A549 (cell line): ENCODE data around the gene ZBTB48. TPM values are rescaled to one million over a fixed set of nuclear protein-coding genes. Genes with fewer than 3 reads are reported as not detected.

Experiments used
- ATAC-seq, 2 experiments: fragments of 200-7000 bp in 1 of 2; fragments of >200 bp in 1 of 2; cut with Nextera tagmentation in 1 of 2; cut with Tn5 transposase in 1 of 2; 3 replicates each; pipeline versions ENCODE4 v1.8.0 to v1.9.1; 2018 to 2020; ENCODE audit warnings: mild to moderate bottlenecking in 1 of 2, moderate library complexity in 1 of 2
- CTCF ChIA-PET: fragments of 300-600 bp; sonication (Branson Sonifier 250); formaldehyde crosslinking; extraction: SDS; loops from one replicate; lab custom pipeline; 2021; ENCODE audit warnings: antibody characterized with exemption, inconsistent platforms; lab: Yijun Ruan, JAX
- POLR2A ChIA-PET: fragments of 350-600 bp; formaldehyde crosslinking; extraction: SDS; loops from one replicate; lab custom pipeline; 2021; ENCODE audit warnings: antibody characterized with exemption, inconsistent platforms; lab: Yijun Ruan, JAX
- DNase-seq, 2 experiments: peaks; one replicate each; pipeline versions ENCODE4 v3.0.0 to v3.0.0-alpha.2; 2011 to 2016; ENCODE audit warnings: low read depth in 1 of 2, low spot score in 1 of 2
- FAIRE-seq: peaks from 2 replicates; lab custom pipeline; 2011; peaks lifted over from hg19 to GRCh38; lab: Jason Lieb, UNC
- H3K27ac ChIP-seq, 2 experiments: fragments of >200 bp; sonication (Bioruptor Twin); formaldehyde crosslinking; 3 replicates each; pipeline ENCODE4 v1.5.1; 2016 to 2017
- H3K4me1 ChIP-seq: fragments of >200 bp; sonication (Bioruptor Twin); formaldehyde crosslinking; 3 replicates; pipeline ENCODE4 v1.6.1; 2016
- H3K4me2 ChIP-seq: fragments of >200 bp; sonication (Bioruptor Twin); formaldehyde crosslinking; 3 replicates; pipeline ENCODE4 v1.6.1; 2016
- H3K4me3 ChIP-seq: fragments of >200 bp; sonication (Bioruptor Twin); formaldehyde crosslinking; 3 replicates; pipeline ENCODE4 v1.5.1; 2016
- H3K9me3 ChIP-seq: fragments of >200 bp; sonication (Bioruptor Twin); formaldehyde crosslinking; 3 replicates; pipeline ENCODE4 v1.6.1; 2016
- BCL3 ChIP-seq: fragments of >200 bp; sonication (Bioruptor Twin); formaldehyde crosslinking; IDR thresholded peaks from 3 replicates; pipeline ENCODE4 v1.6.1; 2016
- BHLHE40 ChIP-seq: IDR thresholded peaks from 2 replicates; pipeline ENCODE4 v1.6.1; 2012; ENCODE audit warnings: low read depth, low read length, inconsistent platforms
- CBX8 ChIP-seq: fragments of 200-600 bp; sonication (generic); IDR thresholded peaks from 2 replicates; pipeline ENCODE4 v1.6.1; 2016
- CEBPB ChIP-seq, 2 experiments: fragments of >200 bp in 1 of 2; sonication (Bioruptor Twin) in 1 of 2; formaldehyde crosslinking in 1 of 2; IDR thresholded peaks; 2 replicates each; pipeline ENCODE4 v1.6.1; 2012 to 2016
- CHD4 ChIP-seq: fragments of 200-600 bp; sonication (generic); IDR thresholded peaks from 2 replicates; pipeline ENCODE4 v1.6.1; 2016; ENCODE audit warnings: antibody characterized with exemption, mild to moderate bottlenecking, borderline replicate concordance
- CTCF ChIP-seq: fragments of >200 bp; sonication (Bioruptor Twin); formaldehyde crosslinking; IDR thresholded peaks from 3 replicates; pipeline ENCODE4 v1.5.1; 2016
- ELK1 ChIP-seq: fragments of 150-350 bp; IDR thresholded peaks from 2 replicates; pipeline ENCODE4 v1.6.1; 2014; ENCODE audit warnings: low read depth, mild to moderate bottlenecking, low read length
- FOSB ChIP-seq: fragments of 250-450 bp; sonication (Bioruptor Pico); IDR thresholded peaks from 2 replicates; pipeline ENCODE4 v1.5.0; 2020; ENCODE audit warnings: mild to moderate bottlenecking, moderate library complexity
- FOSL2 ChIP-seq, 2 experiments: fragments of 450-650 bp in 1 of 2; fragments of >200 bp in 1 of 2; sonication (Bioruptor Twin) in 1 of 2; formaldehyde crosslinking; IDR thresholded peaks; 2 replicates each; pipeline versions ENCODE4 v1.5.0 to v1.6.1; 2016 to 2020; ENCODE audit warnings: mild to moderate bottlenecking in 1 of 2, moderate library complexity in 1 of 2
- FOXS1 ChIP-seq: fragments of 250-450 bp; sonication (Bioruptor Pico); IDR thresholded peaks from 2 replicates; pipeline ENCODE4 v1.5.0; 2020; ENCODE audit warnings: mild to moderate bottlenecking, moderate library complexity
- GATA3 ChIP-seq: IDR thresholded peaks from 2 replicates; pipeline ENCODE4 v1.6.1; 2012; ENCODE audit warnings: borderline replicate concordance
- HEYL ChIP-seq: fragments of 250-450 bp; sonication (Bioruptor Pico); IDR thresholded peaks from 2 replicates; pipeline ENCODE4 v1.8.0; 2021; ENCODE audit warnings: mild to moderate bottlenecking, moderate library complexity
- HOXA7 ChIP-seq: fragments of 250-450 bp; sonication (Bioruptor Pico); IDR thresholded peaks from 2 replicates; pipeline ENCODE4 v1.5.0; 2020; ENCODE audit warnings: mild to moderate bottlenecking, moderate library complexity
- HOXB5 ChIP-seq: fragments of 250-450 bp; sonication (Bioruptor Pico); IDR thresholded peaks from 2 replicates; pipeline ENCODE4 v1.5.0; 2020; ENCODE audit warnings: mild to moderate bottlenecking, moderate library complexity
- JUNB ChIP-seq: fragments of >200 bp; sonication (Bioruptor Twin); formaldehyde crosslinking; IDR thresholded peaks from 2 replicates; pipeline ENCODE4 v1.6.1; 2016
- KDM1A ChIP-seq: fragments of 200-600 bp; sonication (generic); IDR thresholded peaks from 2 replicates; pipeline ENCODE4 v1.6.1; 2016; ENCODE audit warnings: low read depth, mild to moderate bottlenecking
- KDM5A ChIP-seq: fragments of 200-600 bp; sonication (generic); IDR thresholded peaks from 2 replicates; pipeline ENCODE4 v1.6.1; 2016; ENCODE audit warnings: antibody characterized with exemption, mild to moderate bottlenecking
- NFE2L2 ChIP-seq: fragments of 150-350 bp; conservative IDR thresholded peaks from 2 replicates; pipeline ENCODE4 v1.6.1; 2014; ENCODE audit warnings: low read length
- NPAS2 ChIP-seq: fragments of 250-450 bp; sonication (Bioruptor Pico); IDR thresholded peaks from 2 replicates; pipeline ENCODE4 v1.8.0; 2022; ENCODE audit warnings: mild to moderate bottlenecking, moderate library complexity, borderline replicate concordance
- PHF8 ChIP-seq: fragments of 200-600 bp; sonication (generic); IDR thresholded peaks from 2 replicates; pipeline ENCODE4 v1.6.1; 2016; ENCODE audit warnings: low read depth, mild to moderate bottlenecking, antibody characterized with exemption, moderate library complexity, borderline replicate concordance
- POLR2AphosphoS2 ChIP-seq: conservative IDR thresholded peaks from 2 replicates; pipeline ENCODE4 v1.6.1; 2012; ENCODE audit warnings: low read length, improper control_type of control experiment, inconsistent platforms
- RFX5 ChIP-seq: fragments of 450-650 bp; IDR thresholded peaks from 2 replicates; pipeline ENCODE4 v1.7.1; 2014; ENCODE audit warnings: antibody characterized with exemption, mild to moderate bottlenecking, moderate library complexity
- SREBF2 ChIP-seq: fragments of 450-650 bp; IDR thresholded peaks from 2 replicates; pipeline ENCODE4 v1.6.1; 2014; ENCODE audit warnings: mild to moderate bottlenecking, moderate library complexity
- ZFP36 ChIP-seq: fragments of 450-650 bp; IDR thresholded peaks from 2 replicates; pipeline ENCODE4 v1.6.1; 2014; ENCODE audit warnings: borderline replicate concordance; ENCODE audit not compliant: partially characterized antibody
- ZSCAN20 ChIP-seq: fragments of 250-450 bp; sonication (Bioruptor Pico); IDR thresholded peaks from 2 replicates; pipeline ENCODE4 v1.8.0; 2022; ENCODE audit warnings: mild to moderate bottlenecking, moderate library complexity
- WGBS: methylation state at CpG from one replicate; pipeline ENCODE4 v1.1.6; 2017; ENCODE audit errors: missing lambda C conversion rate; 5-methylcytosine and 5-hydroxymethylcytosine counted together
- polyA plus RNA-seq, 4 experiments: library from polyadenylated mRNA; depleted of rRNA in 3 of 4; stranded (reverse); fragments of >200 nt; fragmentation: RNase III in 1 of 4; extraction: RNeasy Plus Mini Kit Qiagen cat#74134 plus additional on column Dnase treatment in 1 of 4; gene quantifications; 2 replicates in 3 of 4; 3 replicates in 1 of 4; pipeline ENCODE4 v1.2.3, GENCODE V29; 2011 to 2017

ZBTB48 gene
- polyA plus RNA-seq, 2 of the 4 experiments (the other 2 are of a cell fraction) = 8.0 to 13.1 TPM

- 80% methylated on average over 2 of the region's 7 CpGs for WGBS
- Histone ChIP-seq H3K4me2 (no peak overlapping the region), H3K4me3 (no peak overlapping the region), H3K4me1 (peaks cover 19% of the 10 kb centered on the region), H3K27ac (no peak overlapping the region), H3K9me3 (no peaks in the 10 kb centered on the region)
- no peak for TF ChIP-seq ZFP36
- no peak for TF ChIP-seq GATA3
- no peak for TF ChIP-seq CTCF
- TF ChIP-seq HEYL (CRISPR knock-in tag) = no peak
- TF ChIP-seq PHF8 = no peak
- no peak for DNase-seq
- POLR2A ChIA-PET = no interaction called here
- ATAC-seq = no peak
- no peak for FAIRE-seq
- CTCF ChIA-PET = no interaction called here
Measured at GRCh38 chr1:6585841-6586240, 6.0 kb downstream of the ZBTB48 start.

GRCh38 chr1:6586404-6586816 lies 6.6 kb downstream of the ZBTB48 start:
- POLR2A ChIA-PET = no interaction called here
- Histone ChIP-seq H3K27ac (no peak overlapping the region), H3K4me1 (peaks cover 13% of the 10 kb centered on the region), H3K9me3 (no peaks in the 10 kb centered on the region), H3K4me3 (no peak overlapping the region), H3K4me2 (no peak overlapping the region)
- TF ChIP-seq JUNB = no peak
- no peak for TF ChIP-seq RFX5
- TF ChIP-seq POLR2AphosphoS2 = no peak
- TF ChIP-seq ZSCAN20 = no peak
- TF ChIP-seq KDM1A = no peak
- no peak for TF ChIP-seq FOXS1 (CRISPR knock-in tag)
- no peak for TF ChIP-seq SREBF2
- no peak for TF ChIP-seq NPAS2
- no peak for TF ChIP-seq HOXA7 (CRISPR knock-in tag)
- TF ChIP-seq BHLHE40 = no peak
- no peak for TF ChIP-seq HOXB5 (CRISPR knock-in tag)
- TF ChIP-seq NFE2L2 = no peak
- TF ChIP-seq KDM5A = no peak
- TF ChIP-seq CHD4 = no peak
- no peak for TF ChIP-seq CEBPB (IDR thresholded peaks at IDR 0.05)
- TF ChIP-seq FOSL2 (IDR thresholded peaks at IDR 0.05) = no peak
- TF ChIP-seq FOSL2 (CRISPR knock-in tag; IDR thresholded peaks at IDR 0.05) = no peak
- TF ChIP-seq BCL3 = no peak
- no peak for TF ChIP-seq CBX8
- TF ChIP-seq FOSB (CRISPR knock-in tag) = no peak
- TF ChIP-seq ELK1 = no peak
- 100% methylated on average over 3 of the region's 11 CpGs for WGBS
- no peak for DNase-seq
- no peak; a peak in 1 of 6 replicates for ATAC-seq
- CTCF ChIA-PET = no interaction called here
- no peak for FAIRE-seq
